NCI-H1092 (cell line): Measurements from ENCODE around the gene MAST3.

Source experiments
- DNase-seq: peaks from one replicate; lab custom pipeline; 2025; lab: John Stamatoyannopoulos, UW

MAST3 gene

GRCh38 chr19:18190278-18190677 lies 92.7 kb downstream of the MAST3 start:
- no peak for DNase-seq

- DNase-seq = no peak
Observed at GRCh38 chr19:18191640-18192062, 94.1 kb downstream of the MAST3 start.

GRCh38 chr19:18192673-18193387 lies 95.3 kb downstream of the MAST3 start, which contains the start of gene MPV17L2:
TSS of gene MPV17L2 (plus strand) at chr19:18193218. CDS start at chr19:18193282, 64 bp downstream.
- DNase-seq = peak; percentile 99

- DNase-seq = no peak
Observed at GRCh38 chr19:18193388-18194180, 96.0 kb downstream of the MAST3 start.

- no peak for DNase-seq
Observed at GRCh38 chr19:18194181-18194530, 96.6 kb downstream of the MAST3 start.

DNA sequence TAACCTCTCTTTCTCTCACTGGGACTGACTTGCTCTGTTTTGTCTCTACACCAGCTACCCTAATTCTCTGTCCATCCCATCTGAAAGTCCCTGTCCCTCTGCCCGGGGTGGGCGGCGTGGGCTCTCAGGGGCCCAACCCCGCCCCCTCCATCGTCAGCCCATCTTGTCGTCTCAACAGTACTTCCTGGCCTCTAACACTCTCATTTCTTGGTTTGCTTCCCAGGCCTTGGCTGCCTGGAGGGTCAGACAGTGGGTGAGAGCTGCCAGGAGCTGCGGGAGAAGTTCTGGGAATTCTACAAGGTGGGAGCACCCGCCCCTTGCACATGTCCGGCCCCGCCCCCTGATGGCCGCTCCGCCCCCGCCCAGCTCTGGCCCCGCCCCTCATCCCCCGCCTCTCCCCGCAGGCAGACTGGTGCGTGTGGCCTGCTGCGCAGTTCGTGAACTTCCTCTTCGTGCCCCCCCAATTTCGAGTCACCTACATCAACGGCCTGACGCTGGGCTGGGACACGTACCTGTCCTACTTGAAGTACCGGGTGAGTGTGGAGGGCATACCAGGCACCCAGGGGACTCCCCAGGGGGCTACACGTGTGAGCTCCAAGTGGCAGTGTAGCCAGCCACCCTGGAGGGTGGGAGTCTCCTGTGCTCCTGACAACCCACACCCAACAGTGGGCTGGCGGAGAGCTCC lies 97.1 kb downstream of the MAST3 start:
- no peak for DNase-seq

DNA sequence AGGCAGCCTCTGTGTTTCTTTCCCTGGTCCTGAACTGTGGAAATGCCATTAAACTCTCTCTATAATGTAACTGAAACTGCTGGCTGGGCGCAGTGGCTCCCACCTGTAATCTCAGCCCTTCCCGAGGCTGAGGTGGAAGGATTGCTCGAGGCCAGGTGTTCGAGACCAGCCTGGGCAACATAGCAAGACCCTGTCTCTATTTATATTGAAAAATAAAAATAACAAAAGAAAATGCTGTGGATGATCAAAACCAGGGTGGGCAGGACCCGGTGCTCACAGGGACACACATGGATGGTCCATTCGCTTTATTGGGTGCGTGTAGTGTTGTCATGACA lies 98.9 kb downstream of the MAST3 start:
- DNase-seq = no peak

GRCh38 chr19:18197306-18197705 lies 99.7 kb downstream of the MAST3 start:
- no peak for DNase-seq

GRCh38 chr19:18197941-18198340 lies 100.4 kb downstream of the MAST3 start:
- DNase-seq = no peak

DNA sequence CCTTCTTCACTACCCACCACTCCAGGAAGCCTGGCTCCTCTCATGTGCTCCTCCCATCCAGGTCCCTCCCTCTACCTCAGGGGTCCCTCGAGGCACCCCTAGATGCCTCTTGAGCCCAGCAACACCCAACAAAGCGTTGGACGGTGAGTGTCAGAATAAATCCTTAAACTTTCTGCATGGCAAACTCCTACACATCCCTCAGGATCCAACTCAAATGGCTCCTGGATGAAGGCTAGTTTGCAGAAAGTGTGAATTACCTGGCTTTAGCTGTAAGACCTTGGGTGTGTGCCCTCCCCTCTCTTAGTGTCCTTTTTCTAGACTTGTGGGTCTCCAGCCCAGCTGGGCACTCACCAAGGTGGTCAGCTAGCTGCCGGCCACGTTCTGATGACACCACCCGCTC lies 100.8 kb downstream of the MAST3 start:
- no peak for DNase-seq
